ENCODE results near the gene NFATC2. TPM values are rescaled to one million over a fixed set of nuclear protein-coding genes. Genes with fewer than 3 reads are reported as not detected.

Gene NFATC2
- total RNA-seq, 1 donor from 2014 or later: 0.89 TPM

DNA sequence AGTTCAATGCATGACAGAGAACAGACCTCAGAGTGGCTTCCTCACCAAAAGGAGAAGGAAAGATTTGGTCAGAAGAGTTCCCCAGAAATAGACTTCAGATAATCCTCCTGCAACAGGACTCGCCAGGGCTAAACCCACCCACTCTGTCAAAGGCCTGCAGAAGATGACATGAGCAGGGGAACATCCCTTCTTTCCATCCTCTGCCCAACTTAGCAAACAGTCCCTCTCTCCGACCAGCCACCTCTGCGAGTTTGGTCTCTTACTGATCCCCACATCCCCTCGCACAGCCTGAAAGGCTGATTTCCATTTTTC, 7.5 kb downstream of the NFATC2 start:
- no peaks in the 10 kb centered on the region for H3K27me3 Mint-ChIP-seq (ENCODE audit: unreplicated experiment)
- no peaks in the 10 kb centered on the region for H3K36me3 Mint-ChIP-seq (ENCODE audit: unreplicated experiment)
- H3K4me3 Mint-ChIP-seq (ENCODE audit: unreplicated experiment): no peak overlapping the region
- H3K4me1 Mint-ChIP-seq (ENCODE audit: unreplicated experiment): peaks cover 46% of the 10 kb centered on the region
- TF ChIP-seq, protein P1, sequence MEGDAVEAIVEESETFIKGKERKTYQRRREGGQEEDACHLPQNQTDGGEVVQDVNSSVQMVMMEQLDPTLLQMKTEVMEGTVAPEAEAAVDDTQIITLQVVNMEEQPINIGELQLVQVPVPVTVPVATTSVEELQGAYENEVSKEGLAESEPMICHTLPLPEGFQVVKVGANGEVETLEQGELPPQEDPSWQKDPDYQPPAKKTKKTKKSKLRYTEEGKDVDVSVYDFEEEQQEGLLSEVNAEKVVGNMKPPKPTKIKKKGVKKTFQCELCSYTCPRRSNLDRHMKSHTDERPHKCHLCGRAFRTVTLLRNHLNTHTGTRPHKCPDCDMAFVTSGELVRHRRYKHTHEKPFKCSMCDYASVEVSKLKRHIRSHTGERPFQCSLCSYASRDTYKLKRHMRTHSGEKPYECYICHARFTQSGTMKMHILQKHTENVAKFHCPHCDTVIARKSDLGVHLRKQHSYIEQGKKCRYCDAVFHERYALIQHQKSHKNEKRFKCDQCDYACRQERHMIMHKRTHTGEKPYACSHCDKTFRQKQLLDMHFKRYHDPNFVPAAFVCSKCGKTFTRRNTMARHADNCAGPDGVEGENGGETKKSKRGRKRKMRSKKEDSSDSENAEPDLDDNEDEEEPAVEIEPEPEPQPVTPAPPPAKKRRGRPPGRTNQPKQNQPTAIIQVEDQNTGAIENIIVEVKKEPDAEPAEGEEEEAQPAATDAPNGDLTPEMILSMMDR (IDR thresholded peaks at IDR 0.05): no peak
- no peak for DNase-seq (ENCODE audit: extremely low spot score, unreplicated experiment)
- H3K9me3 Mint-ChIP-seq (ENCODE audit: unreplicated experiment): peaks cover 10% of the 10 kb centered on the region
- no peak overlapping the region for H3K27ac Mint-ChIP-seq (ENCODE audit: unreplicated experiment)

DNA sequence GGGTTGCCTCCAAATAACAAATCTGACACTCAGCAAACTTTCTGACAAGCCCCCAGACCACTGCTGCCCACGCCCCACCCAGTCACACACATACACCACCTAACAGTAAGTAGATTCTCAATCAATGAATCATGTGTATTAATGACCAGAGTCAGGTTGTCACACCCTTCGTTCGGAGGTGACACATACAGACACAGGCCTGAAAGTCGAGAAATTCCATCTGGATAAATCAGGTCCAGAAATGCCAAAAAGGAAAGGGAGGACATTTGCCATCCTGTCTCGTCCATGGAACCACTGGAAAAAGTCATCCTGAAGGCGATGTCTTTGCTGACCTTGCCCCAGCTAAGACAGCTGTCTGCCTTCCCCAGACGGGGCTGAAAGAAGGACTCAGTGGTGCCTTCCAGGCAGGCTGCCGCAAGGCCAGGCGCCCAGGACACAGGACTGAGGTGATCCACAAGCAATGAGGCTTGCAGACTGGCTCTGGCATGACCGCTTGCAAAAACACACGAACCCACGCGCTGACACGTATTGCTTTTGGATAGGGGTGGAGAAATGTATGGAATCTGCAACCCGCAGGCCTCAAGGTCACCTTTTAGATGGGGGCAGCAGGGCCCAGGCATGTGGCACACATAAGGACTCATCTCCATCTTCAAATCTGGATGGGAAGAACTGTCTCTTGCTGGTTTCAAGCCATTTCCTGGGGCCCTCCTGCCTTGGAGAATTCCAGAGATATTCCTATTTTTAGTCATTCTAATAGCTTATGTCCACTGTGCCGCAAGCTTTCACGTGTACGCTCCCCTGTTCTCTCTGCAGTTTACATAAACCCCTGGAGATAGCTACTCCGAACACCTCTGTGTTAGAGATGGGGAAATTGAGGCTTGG, 9.0 kb downstream of the NFATC2 start:
- H3K27ac Mint-ChIP-seq (ENCODE audit: unreplicated experiment): peak overlapping the region; percentile 53
- H3K36me3 Mint-ChIP-seq (ENCODE audit: unreplicated experiment): no peaks in the 10 kb centered on the region
- DNase-seq (ENCODE audit: extremely low spot score, unreplicated experiment): no peak
- no peaks in the 10 kb centered on the region for H3K27me3 Mint-ChIP-seq (ENCODE audit: unreplicated experiment)
- no peak overlapping the region for H3K4me3 Mint-ChIP-seq (ENCODE audit: unreplicated experiment)
- peaks cover 10% of the 10 kb centered on the region for H3K9me3 Mint-ChIP-seq (ENCODE audit: unreplicated experiment)
- TF ChIP-seq, protein P1 (IDR thresholded peaks at IDR 0.05): no peak
- peaks cover 59% of the 10 kb centered on the region for H3K4me1 Mint-ChIP-seq (ENCODE audit: unreplicated experiment)

DNA sequence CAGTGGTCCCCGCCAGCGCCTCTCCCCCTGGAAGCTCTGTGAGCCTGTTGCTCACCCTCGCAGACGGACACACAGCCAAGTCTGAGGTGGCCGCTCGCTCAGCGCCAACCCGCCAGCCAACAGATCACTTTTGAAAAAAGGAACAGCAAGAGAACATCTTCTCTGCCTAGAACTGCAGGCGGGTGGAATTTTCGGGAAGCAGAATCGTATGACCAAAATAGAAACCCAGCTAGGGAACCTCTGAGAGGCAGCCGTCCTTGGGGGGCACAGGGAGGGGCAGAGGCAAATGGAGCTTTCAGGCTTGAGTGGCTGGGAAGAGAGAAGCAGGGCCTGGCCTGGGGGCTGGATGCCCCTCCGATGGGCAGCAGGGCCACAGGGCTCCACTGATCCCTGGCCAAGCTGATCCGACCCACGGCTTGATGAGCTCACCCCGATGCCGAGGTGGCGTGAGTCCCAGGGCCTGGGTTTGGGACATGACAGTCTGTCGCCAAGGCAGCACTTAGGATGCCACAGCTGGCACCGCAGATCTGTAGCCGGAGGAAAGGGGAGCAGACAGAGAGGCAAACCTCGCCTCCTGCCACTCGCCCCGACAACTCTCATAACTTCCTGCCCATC, 9.8 kb downstream of the NFATC2 start:
- peaks cover 1% of the 10 kb centered on the region for H3K9me3 Mint-ChIP-seq (ENCODE audit: unreplicated experiment)
- no peak for DNase-seq (ENCODE audit: extremely low spot score, unreplicated experiment)
- H3K27me3 Mint-ChIP-seq (ENCODE audit: unreplicated experiment): no peaks in the 10 kb centered on the region
- peaks cover 61% of the 10 kb centered on the region for H3K4me1 Mint-ChIP-seq (ENCODE audit: unreplicated experiment)
- H3K27ac Mint-ChIP-seq (ENCODE audit: unreplicated experiment): peak overlapping the region; percentile 53
- no peaks in the 10 kb centered on the region for H3K36me3 Mint-ChIP-seq (ENCODE audit: unreplicated experiment)
- H3K4me3 Mint-ChIP-seq (ENCODE audit: unreplicated experiment): no peak overlapping the region
- TF ChIP-seq, protein P1 (IDR thresholded peaks at IDR 0.05): no peak

GRCh38 chr20:51531712-51532456, 10.6 kb downstream of the NFATC2 start:
- Mint-ChIP-seq H3K9me3 (ENCODE audit: unreplicated experiment) (no peaks in the 10 kb centered on the region), H3K27ac (ENCODE audit: unreplicated experiment) (no peak overlapping the region), H3K36me3 (ENCODE audit: unreplicated experiment) (no peaks in the 10 kb centered on the region), H3K4me3 (ENCODE audit: unreplicated experiment) (no peak overlapping the region), H3K27me3 (ENCODE audit: unreplicated experiment) (no peaks in the 10 kb centered on the region), H3K4me1 (ENCODE audit: unreplicated experiment) (peaks cover 61% of the 10 kb centered on the region)
- TF ChIP-seq, protein P1 (IDR thresholded peaks at IDR 0.05): no peak
- no peak for DNase-seq (ENCODE audit: extremely low spot score, unreplicated experiment)

Data from osteocyte (in vitro differentiated cells).